ENCODE measurements around the gene TBL3. TPM values are rescaled to one million over a fixed set of nuclear protein-coding genes. Genes with fewer than 3 reads are reported as not detected.

Gene TBL3
- total and polyA plus RNA-seq, 2 of the 8 experiments (the other 6 are each of a cell fraction or from before 2014, with no cell fraction given) = 65.8 to 137 TPM

GRCh38 chr16:2019921-2020831 lies 48.3 kb downstream of the TBL3 start (continued):
- TF ChIP-seq YY1 (IDR thresholded peaks at IDR 0.05; ENCODE audit: low read depth, low read length) (no peak), POLR2A (IDR thresholded peaks at IDR 0.05; ENCODE audit: control extremely low read depth in 1 of 2, low read depth in 2 of 2, low read length in 2 of 2) (no peak)

Measured in H1 (cell line).